HG03457 (cell line): Measurements from ENCODE around the gene AJUBA.
"Not testable (repeated sequence)": the region's sequence is repeated elsewhere in the genome, so short reads cannot be mapped to it uniquely, and the experiment has no call there.

ENCODE experiments used
- ATAC-seq: cut with Tn5 transposase; IDR thresholded peaks from one replicate; pipeline ENCODE4 v1.9.1; 2021; ENCODE audit warnings: moderate number of reproducible peaks; ENCODE audit not compliant: unreplicated experiment

AJUBA gene

GRCh38 chr14:22981090-22981875, 1.1 kb downstream of the AJUBA start:
- ATAC-seq, result no peak

- no peak for ATAC-seq
These were observed 1.7 kb downstream of the AJUBA start for GRCh38 chr14:22980672-22981089.

GRCh38 chr14:22979748-22980392, 2.5 kb downstream of the AJUBA start:
- ATAC-seq, result no peak

GRCh38 chr14:22978981-22979671, 3.2 kb downstream of the AJUBA start:
- no peak for ATAC-seq

GRCh38 chr14:22978487-22978837, 3.9 kb downstream of the AJUBA start:
- no peak for ATAC-seq

GRCh38 chr14:22977684-22978486, 4.5 kb downstream of the AJUBA start:
- no peak for ATAC-seq

- ATAC-seq, result no peak
These were observed 5.0 kb downstream of the AJUBA start for GRCh38 chr14:22977434-22977683.

- ATAC-seq, result no peak
These were observed 5.5 kb downstream of the AJUBA start for GRCh38 chr14:22976620-22977433.

GRCh38 chr14:22974530-22975313, 7.6 kb downstream of the AJUBA start:
- ATAC-seq, result no peak

GRCh38 chr14:22973217-22974032, 8.9 kb downstream of the AJUBA start:
- no peak for ATAC-seq

GRCh38 chr14:22972313-22972930, 9.9 kb downstream of the AJUBA start:
- ATAC-seq, result no peak

GRCh38 chr14:22971152-22971551, 11.2 kb downstream of the AJUBA start:
- no peak for ATAC-seq

GRCh38 chr14:22966783-22967269, 15.5 kb downstream of the AJUBA start:
- no peak for ATAC-seq

- ATAC-seq, result not testable (repeated sequence)
These were observed 16.2 kb downstream of the AJUBA start for GRCh38 chr14:22965916-22966782.

- no peak for ATAC-seq
These were observed 20.2 kb downstream of the AJUBA start for GRCh38 chr14:22962061-22962676.

- no peak for ATAC-seq
These were observed 26.4 kb downstream of the AJUBA start for GRCh38 chr14:22955702-22956569.
